ENCODE measurements around the gene RBMS1. TPM values are rescaled to one million over a fixed set of nuclear protein-coding genes. Genes with fewer than 3 reads are reported as not detected.

The RBMS1 gene
- polyA plus RNA-seq, 2 of the 4 experiments (the other 2 are of a cell fraction): 51.9 to 108 TPM

DNA sequence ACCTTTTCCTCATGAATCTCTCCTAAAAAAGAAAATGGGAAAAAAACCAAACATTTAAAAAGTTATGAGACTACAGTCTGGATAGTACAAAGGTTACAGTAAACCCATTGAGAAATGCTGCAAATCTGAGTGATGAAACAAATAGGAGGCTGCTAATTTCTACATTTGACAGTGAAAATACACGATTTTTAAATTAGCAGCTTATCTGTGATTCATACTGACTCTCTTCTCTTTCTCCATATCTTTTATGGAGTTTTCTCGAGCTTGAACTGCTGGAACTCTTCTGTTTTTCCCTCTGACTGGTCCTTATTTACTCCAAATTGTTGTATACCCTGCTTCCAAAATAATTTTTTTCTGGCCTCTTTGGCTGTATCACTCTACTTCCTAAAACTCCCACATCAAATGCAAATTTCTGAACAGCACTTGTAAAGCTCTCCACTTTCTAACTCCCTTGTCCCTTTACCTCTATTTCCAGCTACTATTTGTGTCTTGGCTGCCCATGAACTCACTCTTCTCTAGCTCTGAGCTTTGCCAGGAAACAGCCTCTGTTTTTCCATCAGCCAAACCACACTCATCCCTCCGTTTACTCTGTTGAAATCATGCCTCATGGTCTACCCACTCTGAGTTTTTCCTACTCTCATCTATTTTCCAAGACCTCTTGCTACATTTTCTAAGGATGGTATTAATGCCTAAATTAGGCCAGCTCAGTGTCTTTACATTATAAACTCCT is 73.7 kb downstream of the RBMS1 start:
- CTCF ChIA-PET: interaction anchor here (1.6 to 2.1 kb wide), 2 partner anchors 9 to 550 kb away, joined by 3 to 6 read pairs; no protein-coding TSS in a partner anchor
- ATAC-seq (peak; percentile 37 to 42; a peak in 2 of 6 replicates), FAIRE-seq (no peak), DNase-seq (ENCODE audit: low read depth in 1 of 2, low spot score in 1 of 2) (no peak)
- H3K27ac ChIP-seq: peak overlapping the region; percentile 29 to 53; a peak in 4 of 6 replicates
- H3K4me3 ChIP-seq: no peak overlapping the region
- POLR2A ChIA-PET: no interaction called here
- H3K4me2 ChIP-seq: peak overlapping the region; percentile 62
- WGBS (ENCODE audit: missing lambda C conversion rate): 42% methylated on average over 3 of the region's 3 CpGs
- no peaks in the 10 kb centered on the region for H3K9me3 ChIP-seq
- peaks cover 49% of the 10 kb centered on the region for H3K4me1 ChIP-seq
- TF ChIP-seq POLR2AphosphoS2 (conservative IDR thresholded peaks at IDR 0.05; ENCODE audit: low read length) (no peak), EHF (CRISPR knock-in tag; IDR thresholded peaks at IDR 0.05) (no peak)

DNA sequence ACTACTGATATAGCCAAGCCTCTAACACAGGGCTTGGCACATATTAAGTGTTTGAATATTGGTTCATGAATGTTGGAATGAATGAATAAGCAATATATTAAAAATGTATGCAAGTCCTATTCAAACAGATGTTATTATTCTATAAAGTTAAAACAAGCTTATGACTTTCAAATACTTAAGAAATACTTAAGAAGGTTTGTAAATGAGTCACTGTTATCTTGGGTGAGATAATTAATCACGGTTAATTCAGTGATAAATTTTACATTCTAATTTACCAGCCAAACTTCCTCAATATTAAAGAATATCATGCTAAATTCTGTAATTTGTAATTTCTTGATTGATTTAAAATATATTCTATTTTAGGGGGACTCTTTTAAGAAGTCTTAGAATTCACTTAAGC is 74.8 kb downstream of the RBMS1 start:
- ATAC-seq: no peak
- Histone ChIP-seq H3K27ac (peak overlapping the region in 1 of 2 experiments; percentile 29; a peak in 1 of 6 replicates), H3K4me2 (peak overlapping the region; percentile 62), H3K4me1 (peaks cover 49% of the 10 kb centered on the region), H3K9me3 (no peaks in the 10 kb centered on the region), H3K4me3 (no peak overlapping the region)
- TF ChIP-seq FOSL2 (IDR thresholded peaks at IDR 0.05): no peak
- TF ChIP-seq FOSL2 (CRISPR knock-in tag; IDR thresholded peaks at IDR 0.05): peak; percentile 35; the same call in 1 of the 2 replicates
- TF ChIP-seq HOXA7 (CRISPR knock-in tag; IDR thresholded peaks at IDR 0.05): no peak
- no peak for FAIRE-seq
- POLR2A ChIA-PET: no interaction called here
- WGBS (ENCODE audit: missing lambda C conversion rate): 23% methylated on average over 1 of the region's 1 CpG
- CTCF ChIA-PET: interaction anchor here (1.6 to 2.1 kb wide), 2 partner anchors 10 to 551 kb away, joined by 3 to 6 read pairs; no protein-coding TSS in a partner anchor
- DNase-seq (ENCODE audit: low read depth in 1 of 2, low spot score in 1 of 2): no peak

DNA sequence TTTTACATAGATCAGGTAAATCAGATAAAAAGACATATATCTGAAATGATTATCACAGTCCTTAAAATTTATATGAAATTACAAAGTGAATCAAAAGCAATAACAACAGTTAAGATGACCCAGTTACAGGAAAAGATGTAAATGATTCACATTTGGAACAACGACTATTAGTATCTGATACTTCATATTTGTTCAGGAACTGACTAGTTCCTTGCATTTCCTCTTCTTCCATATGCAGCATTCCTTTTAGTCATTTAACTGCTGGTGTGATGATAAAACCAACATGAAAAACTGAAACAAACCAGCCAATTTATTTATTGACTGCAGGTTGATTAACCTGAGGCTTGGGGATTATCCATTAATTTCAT is 75.2 kb downstream of the RBMS1 start:
- Histone ChIP-seq H3K4me2 (peak overlapping the region; percentile 62), H3K27ac (peak overlapping the region; percentile 29 to 57; a peak in 4 of 6 replicates), H3K4me1 (peaks cover 49% of the 10 kb centered on the region), H3K4me3 (no peak overlapping the region), H3K9me3 (no peaks in the 10 kb centered on the region)
- ATAC-seq (0 out of 6 replicates have a peak, but pooled peaks of 1 of the 2 experiments have one; percentile 18), DNase-seq (ENCODE audit: low read depth in 1 of 2, low spot score in 1 of 2) (no peak), FAIRE-seq (no peak)
- POLR2A ChIA-PET: no interaction called here
- TF ChIP-seq FOSL2 (IDR thresholded peaks at IDR 0.05) (no peak), FOSL2 (CRISPR knock-in tag; IDR thresholded peaks at IDR 0.05) (no peak)
- TF ChIP-seq, protein P1, sequence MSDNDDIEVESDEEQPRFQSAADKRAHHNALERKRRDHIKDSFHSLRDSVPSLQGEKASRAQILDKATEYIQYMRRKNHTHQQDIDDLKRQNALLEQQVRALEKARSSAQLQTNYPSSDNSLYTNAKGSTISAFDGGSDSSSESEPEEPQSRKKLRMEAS (IDR thresholded peaks at IDR 0.05): 0 out of 2 replicates have a peak, but pooled peaks have one; percentile 23
- WGBS (ENCODE audit: missing lambda C conversion rate): 0% methylated on average over 1 of the region's 1 CpG
- CTCF ChIA-PET: interaction anchor here (1.2 to 1.6 kb wide), 2 partner anchors 551 to 552 kb away, joined by 3 to 5 read pairs; no protein-coding TSS in a partner anchor

DNA sequence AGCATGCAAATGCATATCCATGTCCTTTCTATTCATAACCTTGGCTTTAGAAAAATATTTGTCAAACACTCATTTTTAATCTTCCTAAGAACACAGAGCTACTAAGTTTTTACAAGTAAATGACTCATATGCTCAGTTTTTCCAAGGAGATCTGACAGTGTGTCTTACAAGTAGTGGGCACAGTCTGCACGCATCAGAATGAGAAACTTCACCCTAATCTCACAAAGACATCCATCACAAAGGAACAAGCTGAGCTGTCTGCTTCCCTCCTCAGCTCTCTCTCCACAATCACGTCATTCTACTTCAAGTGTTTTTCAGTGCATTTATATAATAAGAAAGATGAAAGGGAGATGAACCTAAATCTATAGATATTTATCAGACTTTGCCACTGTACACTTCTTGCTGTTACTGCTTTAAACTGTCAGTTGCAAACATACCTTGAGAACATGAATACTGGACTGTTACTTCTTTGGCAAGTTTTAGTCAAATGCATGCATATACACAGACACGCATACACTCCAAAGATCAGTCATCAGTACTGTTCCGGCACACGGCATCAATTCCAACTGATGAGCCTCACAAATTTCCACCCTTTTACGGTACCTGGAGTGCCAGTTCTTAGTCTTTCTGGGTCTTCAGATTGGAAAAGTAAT is 75.7 kb downstream of the RBMS1 start:
- Histone ChIP-seq H3K4me2 (peak overlapping the region; percentile 62), H3K4me1 (peaks cover 49% of the 10 kb centered on the region), H3K9me3 (no peaks in the 10 kb centered on the region), H3K27ac (peak overlapping the region; percentile 29 to 57; a peak in 4 of 6 replicates), H3K4me3 (no peak overlapping the region)
- no peak for TF ChIP-seq ESRRA (IDR thresholded peaks at IDR 0.05; ENCODE audit: borderline replicate concordance, low read length)
- no peak for TF ChIP-seq FOSL2 (IDR thresholded peaks at IDR 0.05)
- TF ChIP-seq FOSL2 (CRISPR knock-in tag; IDR thresholded peaks at IDR 0.05): peak; percentile 46
- FAIRE-seq (no peak), DNase-seq (ENCODE audit: low read depth in 1 of 2, low spot score in 1 of 2) (peak in 1 of 2 experiments; percentile 48), ATAC-seq (peak; percentile 68 to 84; a peak in 5 of 6 replicates)
- 21% methylated on average over 6 of the region's 6 CpGs for WGBS (ENCODE audit: missing lambda C conversion rate)
- POLR2A ChIA-PET: no interaction called here
- CTCF ChIA-PET: interaction anchor here (1.2 kb wide), 2 partner anchors 11 to 552 kb away, joined by 3 to 5 read pairs; no protein-coding TSS in a partner anchor

DNA sequence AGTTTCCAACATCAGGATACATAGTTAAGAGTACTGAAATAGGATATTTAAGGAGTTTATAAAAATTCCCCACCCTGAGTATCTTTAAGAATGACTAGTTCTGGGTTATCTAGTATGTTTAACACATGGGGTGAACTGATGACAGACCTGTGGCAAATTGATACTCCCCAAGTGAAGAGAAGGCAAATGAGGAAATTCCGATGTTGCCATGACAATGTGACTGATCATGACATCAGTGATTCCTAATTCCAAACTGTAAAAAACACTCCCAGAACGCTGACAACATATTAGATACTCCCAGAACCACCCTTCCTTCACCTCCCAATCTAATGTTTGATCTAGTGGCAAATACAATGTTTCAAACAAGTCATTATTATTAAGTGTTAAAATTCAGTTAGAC is 77.6 kb downstream of the RBMS1 start:
- H3K4me2 ChIP-seq: 0 out of 3 replicates have a peak overlapping the region, but pooled peaks have one; percentile 5
- POLR2A ChIA-PET: no interaction called here
- ATAC-seq: no peak
- WGBS (ENCODE audit: missing lambda C conversion rate): 33% methylated on average over 2 of the region's 2 CpGs
- peaks cover 62% of the 10 kb centered on the region for H3K4me1 ChIP-seq
- CTCF ChIA-PET: interaction anchor here (1.8 kb wide), 1 partner anchor 13 kb away, joined by 4 read pairs; no protein-coding TSS in a partner anchor
- H3K4me3 ChIP-seq: no peak overlapping the region
- TF ChIP-seq, protein P2, sequence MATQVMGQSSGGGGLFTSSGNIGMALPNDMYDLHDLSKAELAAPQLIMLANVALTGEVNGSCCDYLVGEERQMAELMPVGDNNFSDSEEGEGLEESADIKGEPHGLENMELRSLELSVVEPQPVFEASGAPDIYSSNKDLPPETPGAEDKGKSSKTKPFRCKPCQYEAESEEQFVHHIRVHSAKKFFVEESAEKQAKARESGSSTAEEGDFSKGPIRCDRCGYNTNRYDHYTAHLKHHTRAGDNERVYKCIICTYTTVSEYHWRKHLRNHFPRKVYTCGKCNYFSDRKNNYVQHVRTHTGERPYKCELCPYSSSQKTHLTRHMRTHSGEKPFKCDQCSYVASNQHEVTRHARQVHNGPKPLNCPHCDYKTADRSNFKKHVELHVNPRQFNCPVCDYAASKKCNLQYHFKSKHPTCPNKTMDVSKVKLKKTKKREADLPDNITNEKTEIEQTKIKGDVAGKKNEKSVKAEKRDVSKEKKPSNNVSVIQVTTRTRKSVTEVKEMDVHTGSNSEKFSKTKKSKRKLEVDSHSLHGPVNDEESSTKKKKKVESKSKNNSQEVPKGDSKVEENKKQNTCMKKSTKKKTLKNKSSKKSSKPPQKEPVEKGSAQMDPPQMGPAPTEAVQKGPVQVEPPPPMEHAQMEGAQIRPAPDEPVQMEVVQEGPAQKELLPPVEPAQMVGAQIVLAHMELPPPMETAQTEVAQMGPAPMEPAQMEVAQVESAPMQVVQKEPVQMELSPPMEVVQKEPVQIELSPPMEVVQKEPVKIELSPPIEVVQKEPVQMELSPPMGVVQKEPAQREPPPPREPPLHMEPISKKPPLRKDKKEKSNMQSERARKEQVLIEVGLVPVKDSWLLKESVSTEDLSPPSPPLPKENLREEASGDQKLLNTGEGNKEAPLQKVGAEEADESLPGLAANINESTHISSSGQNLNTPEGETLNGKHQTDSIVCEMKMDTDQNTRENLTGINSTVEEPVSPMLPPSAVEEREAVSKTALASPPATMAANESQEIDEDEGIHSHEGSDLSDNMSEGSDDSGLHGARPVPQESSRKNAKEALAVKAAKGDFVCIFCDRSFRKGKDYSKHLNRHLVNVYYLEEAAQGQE (IDR thresholded peaks at IDR 0.05): no peak
- TF ChIP-seq CBX2 (IDR thresholded peaks at IDR 0.05; ENCODE audit: borderline replicate concordance, low read depth) (no peak), EHF (CRISPR knock-in tag; IDR thresholded peaks at IDR 0.05) (no peak), TP53 (CRISPR knock-in tag; IDR thresholded peaks at IDR 0.05) (no peak), HOXA7 (CRISPR knock-in tag; IDR thresholded peaks at IDR 0.05) (no peak)
- TF ChIP-seq, protein P3, sequence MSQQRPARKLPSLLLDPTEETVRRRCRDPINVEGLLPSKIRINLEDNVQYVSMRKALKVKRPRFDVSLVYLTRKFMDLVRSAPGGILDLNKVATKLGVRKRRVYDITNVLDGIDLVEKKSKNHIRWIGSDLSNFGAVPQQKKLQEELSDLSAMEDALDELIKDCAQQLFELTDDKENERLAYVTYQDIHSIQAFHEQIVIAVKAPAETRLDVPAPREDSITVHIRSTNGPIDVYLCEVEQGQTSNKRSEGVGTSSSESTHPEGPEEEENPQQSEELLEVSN (IDR thresholded peaks at IDR 0.05; ENCODE audit: borderline replicate concordance, low read depth): no peak
- TF ChIP-seq, protein P4, sequence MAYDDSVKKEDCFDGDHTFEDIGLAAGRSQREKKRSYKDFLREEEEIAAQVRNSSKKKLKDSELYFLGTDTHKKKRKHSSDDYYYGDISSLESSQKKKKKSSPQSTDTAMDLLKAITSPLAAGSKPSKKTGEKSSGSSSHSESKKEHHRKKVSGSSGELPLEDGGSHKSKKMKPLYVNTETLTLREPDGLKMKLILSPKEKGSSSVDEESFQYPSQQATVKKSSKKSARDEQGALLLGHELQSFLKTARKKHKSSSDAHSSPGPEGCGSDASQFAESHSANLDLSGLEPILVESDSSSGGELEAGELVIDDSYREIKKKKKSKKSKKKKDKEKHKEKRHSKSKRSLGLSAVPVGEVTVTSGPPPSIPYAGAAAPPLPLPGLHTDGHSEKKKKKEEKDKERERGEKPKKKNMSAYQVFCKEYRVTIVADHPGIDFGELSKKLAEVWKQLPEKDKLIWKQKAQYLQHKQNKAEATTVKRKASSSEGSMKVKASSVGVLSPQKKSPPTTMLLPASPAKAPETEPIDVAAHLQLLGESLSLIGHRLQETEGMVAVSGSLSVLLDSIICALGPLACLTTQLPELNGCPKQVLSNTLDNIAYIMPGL (CRISPR knock-in tag; IDR thresholded peaks at IDR 0.05; ENCODE audit: borderline replicate concordance): no peak
- TF ChIP-seq, protein P5, sequence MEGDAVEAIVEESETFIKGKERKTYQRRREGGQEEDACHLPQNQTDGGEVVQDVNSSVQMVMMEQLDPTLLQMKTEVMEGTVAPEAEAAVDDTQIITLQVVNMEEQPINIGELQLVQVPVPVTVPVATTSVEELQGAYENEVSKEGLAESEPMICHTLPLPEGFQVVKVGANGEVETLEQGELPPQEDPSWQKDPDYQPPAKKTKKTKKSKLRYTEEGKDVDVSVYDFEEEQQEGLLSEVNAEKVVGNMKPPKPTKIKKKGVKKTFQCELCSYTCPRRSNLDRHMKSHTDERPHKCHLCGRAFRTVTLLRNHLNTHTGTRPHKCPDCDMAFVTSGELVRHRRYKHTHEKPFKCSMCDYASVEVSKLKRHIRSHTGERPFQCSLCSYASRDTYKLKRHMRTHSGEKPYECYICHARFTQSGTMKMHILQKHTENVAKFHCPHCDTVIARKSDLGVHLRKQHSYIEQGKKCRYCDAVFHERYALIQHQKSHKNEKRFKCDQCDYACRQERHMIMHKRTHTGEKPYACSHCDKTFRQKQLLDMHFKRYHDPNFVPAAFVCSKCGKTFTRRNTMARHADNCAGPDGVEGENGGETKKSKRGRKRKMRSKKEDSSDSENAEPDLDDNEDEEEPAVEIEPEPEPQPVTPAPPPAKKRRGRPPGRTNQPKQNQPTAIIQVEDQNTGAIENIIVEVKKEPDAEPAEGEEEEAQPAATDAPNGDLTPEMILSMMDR (IDR thresholded peaks at IDR 0.05): no peak
- no peak for DNase-seq (ENCODE audit: low read depth in 1 of 2, low spot score in 1 of 2)
- H3K9me3 ChIP-seq: no peaks in the 10 kb centered on the region
- no peak overlapping the region for H3K27ac ChIP-seq
- peak; percentile 23 for FAIRE-seq
